Aorta (tissue), 5 donors: ENCODE measurements around the gene ZBED5. TPM values are rescaled to one million over a fixed set of nuclear protein-coding genes. Genes with fewer than 3 reads are reported as not detected.

Source experiments
- ATAC-seq: fragments of 200-7000 bp; cut with Tn5 transposase; one replicate; pipeline ENCODE4 v1.9.1; 2022; ENCODE audit warnings: moderate library complexity; ENCODE audit not compliant: low FRiP score
- DNase-seq, 2 donors: peaks; one replicate each; pipeline ENCODE4 v3.0.0-alpha.2; 2020
- H3K27ac ChIP-seq, 2 donors: one replicate each; pipeline ENCODE4 v1.5.1; 2013; ENCODE audit warnings: low read length in 2 of 2, mild to moderate bottlenecking in 2 of 2, moderate library complexity in 2 of 2, control low read depth in 1 of 2, inconsistent platforms in 1 of 2, low read depth in 1 of 2
- H3K27me3 ChIP-seq, 2 donors: one replicate each; pipeline ENCODE4 v1.6.1; 2013; ENCODE audit warnings: control low read depth in 1 of 2, low read length in 1 of 2, mild to moderate bottlenecking in 1 of 2, moderate library complexity in 1 of 2; ENCODE audit not compliant: insufficient read depth in 2 of 2, control insufficient read depth in 1 of 2
- H3K36me3 ChIP-seq, 2 donors: one replicate each; pipeline ENCODE4 v1.6.1; 2013; ENCODE audit warnings: control low read depth in 1 of 2, low read length in 1 of 2, mild to moderate bottlenecking in 1 of 2; ENCODE audit not compliant: insufficient read depth in 2 of 2, control insufficient read depth in 1 of 2
- H3K4me1 ChIP-seq, 2 donors: one replicate each; pipeline ENCODE4 v1.6.1; 2013; ENCODE audit warnings: low read length in 2 of 2, control low read depth in 1 of 2, mild to moderate bottlenecking in 1 of 2, moderate library complexity in 1 of 2; ENCODE audit not compliant: insufficient read depth in 2 of 2, control insufficient read depth in 1 of 2
- H3K4me3 ChIP-seq, 2 donors: one replicate each; pipeline ENCODE4 v1.5.1; 2013; ENCODE audit warnings: low read length in 2 of 2, control low read depth in 1 of 2, mild to moderate bottlenecking in 1 of 2
- H3K9me3 ChIP-seq: one replicate; pipeline ENCODE4 v1.6.1; 2013; ENCODE audit warnings: mild to moderate bottlenecking, low read length; ENCODE audit not compliant: control insufficient read depth
- WGBS, 2 donors: extraction: QIAGEN DNeasy Blood & Tissue Kit; methylation state at CpG; one replicate each; pipeline ENCODE4 v1.1.7; 2013; 5-methylcytosine and 5-hydroxymethylcytosine counted together
- intact Hi-C, 2 donors: fragments of 100-400 bp; cut with DNase I; formaldehyde crosslinking; loops; one replicate each; pipeline versions ENCODE4 v1.14.2 to v1.15.0; 2022
- polyA plus RNA-seq, 2 donors: library from polyadenylated mRNA; stranded (reverse); fragments of 200-250 nt; gene quantifications; one replicate each; pipeline ENCODE4 v1.2.3, GENCODE V29; 2013
- total RNA-seq, 2 donors: library from RNA; stranded (reverse); fragmentation: NEBNext Ultra II Directional; extraction: Animal tissue kit (Norgen Biotek cat#: 25700); gene quantifications; one replicate each; pipeline ENCODE4 v1.2.1, GENCODE V29; 2021
- donor health status: healthy with polysubstance abuse.
- donor health status: Bipolar disorder and iron deficiency.
- donor health status: DM: no; HTN: no; CAD: no.
- donor health status: DM: no; HTN: no; CAD: no.
- donor health status: DM: yes; HTN: yes; CAD: no.

Gene ZBED5
- total and polyA plus RNA-seq, 4 donors: 16.5 to 63.8 (median 53.6) TPM

- intact Hi-C loops: no loop called here
- peaks cover 1% of the 10 kb centered on the region for H3K9me3 ChIP-seq
- no peak overlapping the region for H3K27ac ChIP-seq
- no peak overlapping the region for H3K4me3 ChIP-seq
- no peaks in the 10 kb centered on the region for H3K36me3 ChIP-seq
- DNase-seq (no peak), ATAC-seq (no peak)
- WGBS, 2 donors: 88 to 92% methylated on average over 3 of the region's 3 CpGs
- H3K4me1 ChIP-seq: peaks cover 0 to 2% of the 10 kb centered on the region in 2 donors
- no peaks in the 10 kb centered on the region for H3K27me3 ChIP-seq
Measured at GRCh38 chr11:10868352-10868751, 10.5 kb upstream of the ZBED5 start.

GRCh38 chr11:10866893-10867331 lies 9.1 kb upstream of the ZBED5 start:
- peak overlapping the region; percentile 22 to 90 for H3K27ac ChIP-seq
- no peaks in the 10 kb centered on the region for H3K9me3 ChIP-seq
- peaks cover 2 to 5% of the 10 kb centered on the region in 2 donors for H3K4me1 ChIP-seq
- DNase-seq (no peak), ATAC-seq (no peak)
- no peaks in the 10 kb centered on the region for H3K36me3 ChIP-seq
- H3K4me3 ChIP-seq: no peak overlapping the region
- intact Hi-C loops: no loop called here
- no peaks in the 10 kb centered on the region for H3K27me3 ChIP-seq
- WGBS, 2 donors: 27 to 28% methylated on average over 10 of the region's 10 CpGs

- no peak for ATAC-seq
- no peak overlapping the region for H3K27ac ChIP-seq
- no peaks in the 10 kb centered on the region for H3K9me3 ChIP-seq
- no peaks in the 10 kb centered on the region for H3K27me3 ChIP-seq
- intact Hi-C loops: no loop called here
- no peak for DNase-seq
- no peak overlapping the region for H3K4me3 ChIP-seq
- no peaks in the 10 kb centered on the region for H3K36me3 ChIP-seq
- peaks cover 2 to 5% of the 10 kb centered on the region in 2 donors for H3K4me1 ChIP-seq
Measured at GRCh38 chr11:10865837-10866270, 8.0 kb upstream of the ZBED5 start.

- H3K4me1 ChIP-seq: peaks cover 2 to 5% of the 10 kb centered on the region in 2 donors
- WGBS, 2 donors: 2 to 6% methylated on average over 2 of the region's 2 CpGs
- no peak for DNase-seq
- intact Hi-C loops: loop anchor here in 1 of 2 donors (5.0 kb wide), 1 partner anchor 33 kb away; no protein-coding TSS in a partner anchor
- H3K27me3 ChIP-seq: no peaks in the 10 kb centered on the region
- H3K9me3 ChIP-seq: no peaks in the 10 kb centered on the region
- peak overlapping the region in 1 of 2 donors; percentile 77 for H3K27ac ChIP-seq
- H3K36me3 ChIP-seq: no peaks in the 10 kb centered on the region
- no peak for ATAC-seq
- no peak overlapping the region for H3K4me3 ChIP-seq
Measured at GRCh38 chr11:10864688-10865087, 6.8 kb upstream of the ZBED5 start.

- ATAC-seq (no peak), DNase-seq (no peak)
- H3K27me3 ChIP-seq: no peaks in the 10 kb centered on the region
- 41 to 50% methylated on average over 1 of the region's 1 CpG for WGBS, 2 donors
- H3K9me3 ChIP-seq: no peaks in the 10 kb centered on the region
- intact Hi-C loops: loop anchor here in 1 of 2 donors (5.0 kb wide), 1 partner anchor 35 kb away; no protein-coding TSS in a partner anchor
- no peak overlapping the region for H3K4me3 ChIP-seq
- peak overlapping the region; percentile 36 to 76 for H3K27ac ChIP-seq
- no peaks in the 10 kb centered on the region for H3K36me3 ChIP-seq
- H3K4me1 ChIP-seq: peaks cover 2 to 5% of the 10 kb centered on the region in 2 donors
Measured at GRCh38 chr11:10862446-10862845, 4.6 kb upstream of the ZBED5 start.

GRCh38 chr11:10861799-10862198 lies 3.9 kb upstream of the ZBED5 start:
- intact Hi-C loops: loop anchor here in 1 of 2 donors (5.0 kb wide), 1 partner anchor 36 kb away; no protein-coding TSS in a partner anchor
- 93 to 96% methylated on average over 1 of the region's 1 CpG for WGBS, 2 donors
- H3K36me3 ChIP-seq: no peaks in the 10 kb centered on the region
- H3K4me3 ChIP-seq: no peak overlapping the region
- no peak for DNase-seq
- H3K4me1 ChIP-seq: peaks cover 1 to 5% of the 10 kb centered on the region in 2 donors
- H3K27ac ChIP-seq: peak overlapping the region in 1 of 2 donors; percentile 54
- H3K9me3 ChIP-seq: no peaks in the 10 kb centered on the region
- ATAC-seq: no peak
- no peaks in the 10 kb centered on the region for H3K27me3 ChIP-seq

GRCh38 chr11:10861047-10861446 lies 3.2 kb upstream of the ZBED5 start:
- no peak overlapping the region for H3K4me3 ChIP-seq
- peaks cover 0 to 5% of the 10 kb centered on the region in 2 donors for H3K4me1 ChIP-seq
- no peak for ATAC-seq
- intact Hi-C loops: loop anchor here in 1 of 2 donors (5.0 kb wide), 1 partner anchor 36 kb away; no protein-coding TSS in a partner anchor
- H3K9me3 ChIP-seq: no peaks in the 10 kb centered on the region
- no peaks in the 10 kb centered on the region for H3K27me3 ChIP-seq
- H3K36me3 ChIP-seq: no peaks in the 10 kb centered on the region
- no peak for DNase-seq
- H3K27ac ChIP-seq: no peak overlapping the region

- peak overlapping the region; percentile 89 to 96 for H3K27ac ChIP-seq
- intact Hi-C loops: loop anchor here (1.0 to 5.0 kb wide), 5 partner anchors 42 to 74 kb away; partner anchors contain the start of gene EIF4G2 (in 2 of the 2)
- ATAC-seq: peak; percentile 86
- peaks cover 0 to 3% of the 10 kb centered on the region in 2 donors for H3K36me3 ChIP-seq
- H3K9me3 ChIP-seq: no peaks in the 10 kb centered on the region
- H3K4me1 ChIP-seq: peaks cover 0 to 5% of the 10 kb centered on the region in 2 donors
- H3K27me3 ChIP-seq: no peaks in the 10 kb centered on the region
- H3K4me3 ChIP-seq: peak overlapping the region; percentile 38 to 89
- DNase-seq: peak; percentile 80 to 91
- WGBS, 2 donors: 0 to 1% methylated on average over 46 of the region's 46 CpGs
Measured at GRCh38 chr11:10858439-10859325, 829 bp upstream of the ZBED5 start.

GRCh38 chr11:10857459-10857708 lies 469 bp downstream of the ZBED5 start:
- intact Hi-C loops: loop anchor here in 1 of 2 donors (5.0 kb wide), 1 partner anchor 50 kb away; the partner anchor contains the start of gene EIF4G2
- Histone ChIP-seq H3K4me3 (peak overlapping the region; percentile 63 to 83), H3K36me3 (peaks cover 0 to 6% of the 10 kb centered on the region in 2 donors), H3K27me3 (no peaks in the 10 kb centered on the region), H3K27ac (peak overlapping the region; percentile 93 to 98), H3K4me1 (peaks cover 0 to 2% of the 10 kb centered on the region in 2 donors), H3K9me3 (no peaks in the 10 kb centered on the region)
- WGBS, 2 donors: 0% methylated on average over 14 of the region's 14 CpGs
- DNase-seq: no peak
- no peak for ATAC-seq
